Neural progenitor cell (in vitro differentiated cells): Measurements from ENCODE around the gene SS18L1.

Experiments
- EZH2 ChIP-seq: fragments of 200-600 bp; sonication (generic); IDR thresholded peaks from 2 replicates; pipeline ENCODE4 v1.6.1; 2017; ENCODE audit warnings: antibody characterized with exemption, mild to moderate bottlenecking, moderate library complexity
- TF ChIP-seq, protein P1 (sequence below): fragments of 200-600 bp; sonication (generic); IDR thresholded peaks from 2 replicates; pipeline ENCODE4 v1.5.1; 2017; ENCODE audit warnings: antibody characterized with exemption, mild to moderate bottlenecking

DNA sequence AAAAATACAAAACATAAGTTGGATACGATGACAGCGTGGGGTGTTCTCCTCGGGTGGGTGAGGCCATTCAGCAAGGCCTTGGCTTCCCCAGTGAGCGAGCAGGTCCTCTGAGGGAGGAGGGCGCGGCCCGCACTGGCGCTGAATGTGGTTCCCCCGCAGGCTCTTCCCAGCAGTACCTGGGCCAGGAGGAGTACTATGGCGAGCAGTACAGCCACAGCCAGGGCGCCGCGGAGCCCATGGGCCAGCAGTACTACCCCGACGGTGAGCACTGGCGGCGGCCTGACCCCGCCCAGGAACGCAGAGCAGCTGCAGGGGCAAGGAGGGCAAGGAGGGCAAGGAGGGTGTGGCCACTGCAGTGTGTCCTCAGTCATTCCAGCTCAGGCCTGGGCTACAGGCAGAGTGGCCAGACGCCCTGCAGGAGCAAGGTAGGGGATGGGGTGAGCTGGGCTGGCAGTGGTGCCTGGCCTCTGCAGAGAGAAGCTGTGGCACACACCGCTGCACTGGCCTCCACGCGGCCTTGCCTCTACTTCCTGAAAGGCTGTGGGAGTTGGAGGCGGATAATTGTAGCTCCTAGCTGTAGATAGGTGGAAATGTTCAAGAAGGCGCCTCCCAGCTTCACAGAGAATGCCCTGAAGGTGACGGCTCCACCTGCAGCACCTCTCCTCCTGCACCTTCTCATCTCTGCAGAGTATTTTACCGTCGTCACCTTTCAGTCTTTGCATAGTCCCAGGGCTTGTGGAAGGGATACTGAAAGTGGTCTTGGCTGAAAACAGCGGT, 20.6 kb downstream of the SS18L1 start:
- TF ChIP-seq, protein P1, sequence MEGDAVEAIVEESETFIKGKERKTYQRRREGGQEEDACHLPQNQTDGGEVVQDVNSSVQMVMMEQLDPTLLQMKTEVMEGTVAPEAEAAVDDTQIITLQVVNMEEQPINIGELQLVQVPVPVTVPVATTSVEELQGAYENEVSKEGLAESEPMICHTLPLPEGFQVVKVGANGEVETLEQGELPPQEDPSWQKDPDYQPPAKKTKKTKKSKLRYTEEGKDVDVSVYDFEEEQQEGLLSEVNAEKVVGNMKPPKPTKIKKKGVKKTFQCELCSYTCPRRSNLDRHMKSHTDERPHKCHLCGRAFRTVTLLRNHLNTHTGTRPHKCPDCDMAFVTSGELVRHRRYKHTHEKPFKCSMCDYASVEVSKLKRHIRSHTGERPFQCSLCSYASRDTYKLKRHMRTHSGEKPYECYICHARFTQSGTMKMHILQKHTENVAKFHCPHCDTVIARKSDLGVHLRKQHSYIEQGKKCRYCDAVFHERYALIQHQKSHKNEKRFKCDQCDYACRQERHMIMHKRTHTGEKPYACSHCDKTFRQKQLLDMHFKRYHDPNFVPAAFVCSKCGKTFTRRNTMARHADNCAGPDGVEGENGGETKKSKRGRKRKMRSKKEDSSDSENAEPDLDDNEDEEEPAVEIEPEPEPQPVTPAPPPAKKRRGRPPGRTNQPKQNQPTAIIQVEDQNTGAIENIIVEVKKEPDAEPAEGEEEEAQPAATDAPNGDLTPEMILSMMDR: no peak
- TF ChIP-seq EZH2: no peak
